Peyer's patch (tissue), 4 donors: ENCODE data around the gene CCDC120. TPM values are rescaled to one million over a fixed set of nuclear protein-coding genes. Genes with fewer than 3 reads are reported as not detected.

Experiments used
- DNase-seq, 3 donors: peaks; one replicate each; pipeline ENCODE4 v3.0.0-alpha.2; 2017 to 2019
- H3K27ac ChIP-seq, 4 donors: fragments of 200-600 bp; sonication (generic); one replicate each; pipeline ENCODE4 v1.5.1; 2016 to 2019
- H3K27me3 ChIP-seq, 2 donors: fragments of 200-600 bp; sonication (generic); one replicate each; pipeline ENCODE4 v1.5.1; 2019
- H3K36me3 ChIP-seq, 3 donors: fragments of 200-600 bp; sonication (generic); one replicate each; pipeline ENCODE4 v1.5.1; 2016 to 2019
- H3K4me1 ChIP-seq, 4 donors: fragments of 200-600 bp; sonication (generic); one replicate each; pipeline ENCODE4 v1.5.1; 2016 to 2019
- H3K4me3 ChIP-seq, 4 donors: fragments of 200-600 bp; sonication (generic); 1 replicate in 3 of 4; 2 replicates in 1 of 4; pipeline ENCODE4 v1.5.1; 2016 to 2019; ENCODE audit warnings: mild to moderate bottlenecking in 1 of 4
- H3K9me3 ChIP-seq, 4 donors: fragments of 200-600 bp; sonication (generic); one replicate each; pipeline ENCODE4 v1.5.1; 2016 to 2019; ENCODE audit warnings: mild to moderate bottlenecking in 1 of 4
- POLR2A ChIP-seq, 2 donors: fragments of 450-650 bp; IDR thresholded peaks; one replicate each; pipeline ENCODE4 v1.5.1; 2017; ENCODE audit warnings: antibody characterized with exemption in 2 of 2, mild to moderate bottlenecking in 2 of 2, moderate library complexity in 2 of 2
- total RNA-seq, 4 donors: library from RNA; depleted of rRNA; stranded (reverse); fragments of >200 nt; gene quantifications; one replicate each; pipeline ENCODE4 v1.1.0, GENCODE V29; 2016
- TF ChIP-seq, protein P1 (sequence below), 6 experiments: fragments of 450-650 bp in 4 of 6; fragments of 200-600 bp in 2 of 6; sonication (generic) in 1 of 6; IDR thresholded peaks; one replicate each; pipeline ENCODE4 v1.5.1; 2017 to 2019; ENCODE audit warnings: antibody characterized with exemption in 6 of 6, mild to moderate bottlenecking in 3 of 6, moderate library complexity in 1 of 6

Gene CCDC120
- total RNA-seq, 4 donors from 2014 or later, result 13.8 to 39.1 (median 24.5) TPM; not detected in 1

DNA sequence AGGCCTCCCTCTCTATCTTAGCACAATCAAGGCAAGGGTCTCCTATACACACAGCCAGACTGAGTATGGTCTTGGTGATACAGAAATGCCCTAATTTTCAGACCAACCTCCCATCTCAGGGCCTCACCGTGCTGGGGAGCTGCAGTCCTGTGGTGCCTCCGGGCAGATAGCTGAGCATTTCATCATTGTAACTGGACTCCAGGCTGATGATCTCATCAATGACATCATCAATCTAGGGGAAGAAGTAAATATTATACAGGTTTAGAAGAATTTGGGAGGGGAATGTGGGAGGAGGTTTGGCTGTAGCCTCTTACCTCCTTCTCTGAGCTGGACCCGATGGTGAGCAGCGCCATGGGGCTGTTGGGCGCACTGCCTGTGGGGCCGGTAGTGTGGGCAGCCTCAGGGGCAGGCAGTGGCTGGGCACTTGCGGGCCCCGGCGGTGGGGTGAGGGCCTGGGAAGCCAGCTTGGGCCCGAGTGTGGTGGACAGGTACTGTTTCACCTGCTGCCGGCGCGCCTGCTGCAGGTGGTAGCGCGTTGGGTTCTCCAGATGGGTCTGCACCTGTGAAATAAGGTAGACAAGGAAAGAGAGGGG, 20.8 kb upstream of the CCDC120 start:
- H3K27ac ChIP-seq, result no peak overlapping the region
- H3K27me3 ChIP-seq, result no peaks in the 10 kb centered on the region
- H3K4me3 ChIP-seq, result no peak overlapping the region
- DNase-seq, result no peak
- peaks cover 0 to 16% (median 0%) of the 10 kb centered on the region in 4 donors for H3K4me1 ChIP-seq
- H3K9me3 ChIP-seq, result no peaks in the 10 kb centered on the region
- H3K36me3 ChIP-seq, result peaks cover 0 to 45% (median 0%) of the 10 kb centered on the region in 3 donors
- TF ChIP-seq, protein P1, sequence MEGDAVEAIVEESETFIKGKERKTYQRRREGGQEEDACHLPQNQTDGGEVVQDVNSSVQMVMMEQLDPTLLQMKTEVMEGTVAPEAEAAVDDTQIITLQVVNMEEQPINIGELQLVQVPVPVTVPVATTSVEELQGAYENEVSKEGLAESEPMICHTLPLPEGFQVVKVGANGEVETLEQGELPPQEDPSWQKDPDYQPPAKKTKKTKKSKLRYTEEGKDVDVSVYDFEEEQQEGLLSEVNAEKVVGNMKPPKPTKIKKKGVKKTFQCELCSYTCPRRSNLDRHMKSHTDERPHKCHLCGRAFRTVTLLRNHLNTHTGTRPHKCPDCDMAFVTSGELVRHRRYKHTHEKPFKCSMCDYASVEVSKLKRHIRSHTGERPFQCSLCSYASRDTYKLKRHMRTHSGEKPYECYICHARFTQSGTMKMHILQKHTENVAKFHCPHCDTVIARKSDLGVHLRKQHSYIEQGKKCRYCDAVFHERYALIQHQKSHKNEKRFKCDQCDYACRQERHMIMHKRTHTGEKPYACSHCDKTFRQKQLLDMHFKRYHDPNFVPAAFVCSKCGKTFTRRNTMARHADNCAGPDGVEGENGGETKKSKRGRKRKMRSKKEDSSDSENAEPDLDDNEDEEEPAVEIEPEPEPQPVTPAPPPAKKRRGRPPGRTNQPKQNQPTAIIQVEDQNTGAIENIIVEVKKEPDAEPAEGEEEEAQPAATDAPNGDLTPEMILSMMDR (IDR thresholded peaks at IDR 0.05), result no peak
- TF ChIP-seq POLR2A (IDR thresholded peaks at IDR 0.05), result no peak

DNA sequence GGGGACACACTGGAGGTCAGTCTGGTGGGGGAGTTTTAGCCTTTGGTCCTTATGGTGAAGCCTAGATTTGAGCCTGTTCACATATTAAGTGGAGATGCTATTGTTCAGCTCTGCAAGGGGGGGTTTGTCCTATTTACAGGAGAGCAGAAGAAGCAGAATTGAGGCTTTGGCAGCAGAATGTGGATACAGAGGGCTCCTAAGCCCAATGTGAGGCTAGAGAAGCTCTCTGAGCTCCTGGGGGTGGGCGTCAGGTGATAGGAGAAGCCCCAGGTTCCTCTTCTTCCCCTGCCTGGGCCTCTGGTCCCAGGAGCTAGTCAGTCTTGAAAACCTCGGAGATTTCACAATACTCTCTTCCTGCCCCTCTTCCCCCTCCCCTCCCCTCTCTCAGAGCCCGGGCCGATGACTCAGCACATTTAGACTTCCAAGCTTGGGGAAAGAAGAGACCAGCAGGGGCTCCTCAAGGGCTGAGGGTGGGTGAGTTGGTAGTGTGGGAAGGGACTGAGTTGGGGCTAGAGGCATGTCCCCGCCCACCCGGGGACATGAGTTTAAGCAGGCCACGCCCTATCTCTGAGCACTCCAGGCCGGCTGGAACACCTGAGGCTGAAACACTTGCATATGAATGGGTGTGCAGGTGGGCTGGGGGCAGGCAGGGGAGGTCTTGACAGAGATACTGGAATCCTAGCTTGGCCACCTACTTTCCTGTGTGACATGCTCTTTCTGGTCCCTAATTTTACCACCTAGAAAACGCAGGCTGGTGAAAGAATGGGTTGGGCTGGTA, 19.0 kb upstream of the CCDC120 start:
- no peak for TF ChIP-seq POLR2A (IDR thresholded peaks at IDR 0.05)
- TF ChIP-seq, protein P1 (IDR thresholded peaks at IDR 0.05), result no peak
- H3K4me1 ChIP-seq, result peaks cover 0 to 16% (median 0%) of the 10 kb centered on the region in 4 donors
- H3K36me3 ChIP-seq, result peaks cover 0 to 31% (median 0%) of the 10 kb centered on the region in 3 donors
- peak overlapping the region; percentile 32 to 99 (median 60) for H3K27ac ChIP-seq
- no peaks in the 10 kb centered on the region for H3K9me3 ChIP-seq
- peak overlapping the region in 2 of 4 donors; percentile 17 to 27 for H3K4me3 ChIP-seq
- peak in 2 of 3 donors; percentile 38 to 73 for DNase-seq
- H3K27me3 ChIP-seq, result no peaks in the 10 kb centered on the region

- Histone ChIP-seq H3K36me3 (peaks cover 0 to 31% (median 0%) of the 10 kb centered on the region in 3 donors), H3K27ac (peak overlapping the region; percentile 32 to 99 (median 60)), H3K4me3 (peak overlapping the region in 2 of 4 donors; percentile 17 to 27), H3K27me3 (no peaks in the 10 kb centered on the region), H3K9me3 (no peaks in the 10 kb centered on the region), H3K4me1 (peaks cover 0 to 16% (median 0%) of the 10 kb centered on the region in 4 donors)
- DNase-seq, result no peak
- no peak for TF ChIP-seq POLR2A (IDR thresholded peaks at IDR 0.05)
- TF ChIP-seq, protein P1 (IDR thresholded peaks at IDR 0.05), result no peak
Measured at GRCh38 chrX:49040376-49040955, 18.3 kb upstream of the CCDC120 start.

DNA sequence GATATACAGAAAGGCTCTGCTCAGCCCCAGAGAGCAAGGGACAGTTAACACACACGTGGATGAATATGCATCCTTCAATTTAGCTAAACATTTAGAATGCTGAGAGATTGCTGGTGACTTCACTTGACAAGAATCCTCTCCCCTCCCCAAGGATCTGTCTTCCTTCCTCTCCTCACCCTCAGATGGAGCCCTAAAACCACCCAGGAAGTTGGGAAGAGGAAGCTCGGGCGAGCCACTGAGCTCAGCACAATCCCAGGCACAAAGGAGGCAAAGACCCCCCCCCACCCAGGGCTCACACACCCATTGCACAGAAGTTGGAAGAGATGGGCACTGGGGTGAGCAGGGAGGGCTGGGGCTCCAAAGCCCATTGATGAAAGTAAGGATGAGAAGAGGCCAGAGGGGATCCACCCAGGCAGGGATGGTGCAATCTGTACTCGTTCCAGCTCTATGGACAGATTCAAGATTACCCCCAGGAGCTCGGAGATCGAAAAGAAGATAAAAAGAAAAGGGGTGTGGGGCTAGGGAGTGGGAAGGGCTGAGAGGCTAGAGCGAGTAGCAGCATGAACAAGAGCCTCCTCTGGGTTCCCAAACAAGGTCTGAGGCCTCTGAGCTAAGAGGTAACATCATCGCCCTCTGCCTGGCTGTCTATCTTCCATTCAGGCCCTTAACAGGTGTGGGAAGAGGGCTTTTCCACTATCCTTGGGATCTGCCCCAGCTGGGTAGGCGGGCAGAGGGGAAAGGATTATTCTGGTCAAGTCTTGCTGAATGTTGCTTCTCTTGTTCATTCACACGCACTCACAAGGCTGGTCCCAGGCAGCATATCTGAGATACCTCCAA, 16.8 kb upstream of the CCDC120 start:
- H3K9me3 ChIP-seq, result no peaks in the 10 kb centered on the region

More for the DNA sequence above, 16.8 kb upstream of the CCDC120 start:
- H3K27ac ChIP-seq, result peak overlapping the region; percentile 83 to 99 (median 96)
- H3K36me3 ChIP-seq, result peaks cover 0 to 24% (median 0%) of the 10 kb centered on the region in 3 donors
- DNase-seq, result no peak
- no peaks in the 10 kb centered on the region for H3K27me3 ChIP-seq
- TF ChIP-seq POLR2A (IDR thresholded peaks at IDR 0.05), result no peak
- TF ChIP-seq, protein P1 (IDR thresholded peaks at IDR 0.05), result no peak
- peak overlapping the region; percentile 52 to 93 (median 80) for H3K4me3 ChIP-seq
- peaks cover 0 to 16% (median 0%) of the 10 kb centered on the region in 4 donors for H3K4me1 ChIP-seq
